NCI-H345 (cell line): ENCODE results near the gene PLCG2.
"Not testable (repeated sequence)": the region's sequence is repeated elsewhere in the genome, so short reads cannot be mapped to it uniquely, and the experiment has no call there.

ENCODE experiments used
- DNase-seq: peaks from one replicate; lab custom pipeline; 2025; lab: John Stamatoyannopoulos, UW

Gene PLCG2

GRCh38 chr16:81778861-81779535 lies at the start of gene PLCG2:
TSS of gene PLCG2 (plus strand) at chr16:81779291. CDS start at chr16:81785990, 6,699 bp downstream.
- DNase-seq, result peak; percentile 48

GRCh38 chr16:81729451-81729850 lies 49.6 kb upstream of the PLCG2 start:
- DNase-seq, result no peak

- DNase-seq, result peak; percentile 91
Observed at GRCh38 chr16:81730090-81731051, 48.7 kb upstream of the PLCG2 start.

DNA sequence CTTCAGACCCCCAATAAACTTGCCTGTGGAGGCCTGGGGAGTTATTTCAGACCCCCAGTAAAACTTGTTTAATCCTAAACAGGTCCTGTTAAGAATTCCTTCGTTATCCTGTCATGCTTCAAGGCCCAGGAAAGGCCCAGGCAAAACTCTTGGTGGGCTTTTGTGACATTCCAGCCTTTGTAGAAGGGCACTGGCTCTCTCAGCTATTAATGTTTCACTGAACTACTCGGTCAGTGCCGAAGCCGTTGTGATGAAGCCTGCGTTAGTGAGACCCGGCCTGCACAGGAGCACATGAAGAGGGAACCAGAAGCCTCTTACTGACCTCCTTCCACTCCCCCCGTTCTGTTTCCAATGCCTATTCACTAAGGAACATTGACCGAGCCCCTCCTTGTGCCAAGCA lies 47.4 kb upstream of the PLCG2 start:
- DNase-seq, result no peak

DNA sequence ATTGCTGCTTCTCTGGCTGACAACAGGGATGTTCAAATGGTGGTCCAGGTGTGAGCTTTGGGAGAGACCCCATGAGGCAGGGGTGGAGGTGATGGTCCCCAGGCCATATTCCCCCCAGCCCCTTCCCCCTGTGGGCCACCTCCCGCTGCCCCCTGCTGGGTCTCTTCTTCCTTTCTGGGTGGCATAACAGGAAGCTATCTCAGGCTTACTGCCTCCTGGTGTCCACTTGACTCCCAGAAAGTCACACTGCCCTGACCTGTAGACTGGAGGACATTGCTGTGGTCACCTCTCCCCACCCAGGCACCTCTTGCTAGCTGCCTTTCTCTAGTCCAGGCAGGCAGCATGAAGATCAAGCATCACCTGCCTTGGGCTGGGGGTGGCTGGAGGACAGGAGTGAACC lies 46.4 kb upstream of the PLCG2 start:
- no peak for DNase-seq

DNA sequence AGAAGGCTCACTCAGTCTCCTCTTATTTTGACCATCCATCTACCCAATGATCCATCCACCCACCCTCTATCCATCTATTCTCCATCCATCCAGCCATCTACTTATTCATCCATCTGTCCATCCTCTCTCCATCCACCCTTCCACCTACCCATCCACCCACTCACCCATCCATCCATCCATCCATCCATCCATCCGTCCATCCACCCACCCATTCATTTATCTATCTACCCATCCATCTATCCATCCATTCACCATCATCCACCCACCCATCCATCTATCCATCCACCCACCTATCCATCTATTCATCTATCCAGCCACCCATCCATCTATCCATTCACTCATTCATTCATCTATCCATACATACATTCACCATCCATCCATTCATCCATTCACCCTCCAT lies 45.8 kb upstream of the PLCG2 start:
- DNase-seq, result no peak

- no peak for DNase-seq
Observed at GRCh38 chr16:81734632-81735434, 44.3 kb upstream of the PLCG2 start.

DNA sequence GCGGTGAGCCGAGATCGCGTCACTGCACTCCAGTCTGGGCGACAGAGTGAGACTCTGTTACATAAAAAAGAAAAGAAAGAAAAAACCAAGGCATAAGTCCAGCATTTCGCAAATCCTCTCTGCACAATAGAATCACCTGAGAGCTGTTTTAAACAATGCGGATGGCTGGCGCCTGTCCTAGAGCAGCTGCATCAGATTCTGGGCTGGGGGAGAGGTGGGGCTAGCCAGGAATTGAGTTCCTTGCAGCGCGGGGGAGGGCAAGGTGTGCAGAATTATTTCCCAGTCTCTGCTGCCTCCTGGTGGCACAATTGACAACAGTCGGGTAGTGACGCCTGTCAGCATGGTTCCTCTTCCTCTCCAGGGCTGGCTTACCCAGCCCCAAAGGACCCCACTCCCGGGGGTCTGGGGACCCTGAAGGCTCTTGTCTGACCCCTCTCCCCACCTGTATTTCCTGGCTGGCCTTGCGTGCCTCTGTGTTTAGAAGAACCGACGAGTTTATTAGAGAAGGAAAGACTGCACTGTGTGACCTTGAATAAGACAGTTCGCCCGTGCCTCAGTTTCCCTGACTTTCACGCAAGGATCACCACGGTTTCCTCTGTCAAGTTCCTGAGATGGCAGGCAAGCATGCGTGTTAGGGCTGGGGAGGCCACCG lies 41.1 kb upstream of the PLCG2 start:
- DNase-seq, result peak; percentile 92

DNA sequence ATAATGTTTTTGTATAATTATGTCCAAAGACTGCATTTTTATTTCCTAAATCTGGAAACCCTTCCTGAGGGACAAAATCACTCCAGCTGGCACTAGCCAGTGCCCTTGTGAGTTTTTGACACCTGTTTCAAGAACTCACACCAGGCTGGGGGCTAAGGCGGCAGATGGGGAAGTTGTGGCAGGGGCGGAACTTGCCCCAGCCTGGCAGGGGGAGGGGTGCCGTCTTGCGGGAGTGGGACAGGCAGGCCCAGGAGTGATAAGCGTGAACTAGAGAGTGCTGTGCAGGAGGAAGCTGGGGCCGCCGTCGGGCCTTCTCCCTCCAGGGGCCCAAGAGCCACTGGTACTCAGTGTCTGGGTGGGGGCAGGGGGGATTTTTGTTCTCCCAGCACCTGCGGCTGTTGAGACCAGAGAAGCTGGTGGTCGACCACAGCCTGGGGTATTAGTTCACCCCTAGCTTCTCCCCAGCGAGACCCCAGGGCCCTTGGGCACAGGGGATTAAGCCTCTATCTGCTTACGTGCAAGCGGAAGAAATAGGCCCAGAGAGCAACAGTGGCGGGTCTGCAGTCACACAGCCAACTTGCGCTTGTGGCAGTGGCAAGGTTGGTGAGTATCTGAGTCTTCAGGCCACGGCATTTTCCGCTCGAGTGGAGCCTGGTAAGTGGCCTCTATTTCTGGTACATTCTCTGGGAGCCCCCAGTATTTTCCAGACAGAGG lies 40.2 kb upstream of the PLCG2 start:
- no peak for DNase-seq

DNA sequence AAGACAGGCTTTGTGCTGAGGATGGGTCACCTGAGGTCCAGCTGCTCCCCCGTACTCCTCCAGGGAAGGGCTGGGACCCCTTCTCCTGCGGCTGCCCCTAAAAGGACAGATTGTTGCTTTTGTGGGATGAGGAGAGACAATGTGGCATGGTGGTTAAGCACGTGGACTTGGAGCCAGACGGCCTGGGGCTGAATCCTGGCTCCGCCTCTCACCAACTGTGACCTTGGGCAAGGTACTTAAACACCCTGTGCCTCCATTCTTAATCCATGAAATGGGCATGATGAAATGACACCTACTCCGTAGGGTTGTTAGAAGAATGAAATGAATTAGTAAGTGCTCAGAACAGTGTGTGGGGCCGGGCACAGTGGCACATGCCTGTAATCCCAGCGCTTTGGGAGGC lies 39.6 kb upstream of the PLCG2 start:
- no peak for DNase-seq

GRCh38 chr16:81740169-81740568 lies 38.9 kb upstream of the PLCG2 start:
- DNase-seq, result no peak

DNA sequence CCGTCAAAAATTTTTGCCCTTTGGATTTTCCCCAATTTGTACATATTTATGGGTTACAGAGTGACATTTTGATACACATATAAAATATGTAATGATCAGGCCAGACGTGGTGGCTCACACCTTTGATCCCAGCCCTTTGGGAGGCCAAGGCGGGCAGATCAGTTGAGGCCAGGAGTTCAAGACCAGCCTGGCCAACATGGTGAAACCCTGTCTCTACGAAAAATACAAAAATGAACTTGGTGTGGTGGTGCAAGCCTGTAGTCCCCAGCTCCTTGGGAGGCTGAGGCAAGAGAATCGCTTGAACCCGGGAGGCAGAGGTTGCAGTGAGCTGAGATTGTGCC lies 37.7 kb upstream of the PLCG2 start:
- DNase-seq, result not testable (repeated sequence)

DNA sequence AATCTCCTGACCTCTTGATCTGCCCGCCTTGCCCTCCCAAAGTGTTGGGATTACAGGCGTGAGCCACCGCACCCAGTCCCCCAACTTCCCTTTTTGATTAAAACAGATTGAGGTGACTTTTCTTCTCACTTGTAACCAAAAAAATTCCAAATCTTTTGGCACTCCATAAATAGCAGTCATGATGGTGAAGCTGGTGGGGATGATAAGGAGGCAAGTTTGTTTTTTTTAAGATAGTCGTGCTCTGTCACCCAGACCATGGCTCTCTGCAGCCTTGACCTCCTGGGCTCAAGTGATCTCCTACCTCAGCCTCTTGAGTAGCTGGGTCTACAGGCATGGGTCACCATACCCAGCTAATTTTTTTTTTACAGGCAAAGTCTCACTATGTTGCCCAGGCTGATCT lies 34.7 kb upstream of the PLCG2 start:
- DNase-seq, result no peak

DNA sequence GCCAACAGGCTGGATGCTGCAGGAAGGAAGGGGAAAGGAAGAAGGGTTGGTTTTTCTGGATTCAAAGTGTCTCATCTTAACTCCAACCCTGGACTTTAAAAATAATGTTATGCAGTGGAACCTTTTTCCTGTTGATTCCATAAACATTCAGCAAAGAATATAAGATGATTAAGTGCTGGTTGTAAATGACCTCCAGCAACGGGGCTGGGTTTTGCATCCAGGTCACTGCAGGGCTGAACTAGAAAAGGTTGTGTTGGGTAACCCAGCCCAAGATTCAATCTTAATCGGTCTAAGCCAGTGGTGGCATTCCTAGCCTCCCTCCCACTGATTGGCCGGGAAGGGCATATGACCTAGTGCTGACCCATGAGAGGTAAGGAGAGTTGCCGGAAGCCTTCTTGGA lies 34.2 kb upstream of the PLCG2 start:
- no peak for DNase-seq

GRCh38 chr16:81745704-81746558 lies 33.2 kb upstream of the PLCG2 start:
- no peak for DNase-seq

DNA sequence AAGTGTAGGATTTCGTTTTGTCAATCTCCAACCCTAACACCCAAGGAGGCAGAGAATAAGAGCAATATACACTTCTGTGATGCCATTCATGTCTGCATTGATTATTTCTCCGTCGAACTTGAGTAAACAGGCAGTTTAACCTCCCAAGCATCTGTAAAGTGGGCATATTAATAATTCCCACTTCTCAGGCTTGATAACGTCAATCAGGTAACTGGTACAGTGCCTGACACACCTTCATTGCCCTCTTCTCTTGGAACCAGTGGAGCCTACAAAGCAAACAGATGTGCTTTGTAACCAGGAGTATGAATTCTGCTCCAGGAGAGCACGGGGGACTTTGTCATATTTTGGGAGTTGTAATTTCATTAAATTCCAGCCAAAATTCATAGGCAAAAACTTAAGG lies 32.5 kb upstream of the PLCG2 start:
- no peak for DNase-seq

DNA sequence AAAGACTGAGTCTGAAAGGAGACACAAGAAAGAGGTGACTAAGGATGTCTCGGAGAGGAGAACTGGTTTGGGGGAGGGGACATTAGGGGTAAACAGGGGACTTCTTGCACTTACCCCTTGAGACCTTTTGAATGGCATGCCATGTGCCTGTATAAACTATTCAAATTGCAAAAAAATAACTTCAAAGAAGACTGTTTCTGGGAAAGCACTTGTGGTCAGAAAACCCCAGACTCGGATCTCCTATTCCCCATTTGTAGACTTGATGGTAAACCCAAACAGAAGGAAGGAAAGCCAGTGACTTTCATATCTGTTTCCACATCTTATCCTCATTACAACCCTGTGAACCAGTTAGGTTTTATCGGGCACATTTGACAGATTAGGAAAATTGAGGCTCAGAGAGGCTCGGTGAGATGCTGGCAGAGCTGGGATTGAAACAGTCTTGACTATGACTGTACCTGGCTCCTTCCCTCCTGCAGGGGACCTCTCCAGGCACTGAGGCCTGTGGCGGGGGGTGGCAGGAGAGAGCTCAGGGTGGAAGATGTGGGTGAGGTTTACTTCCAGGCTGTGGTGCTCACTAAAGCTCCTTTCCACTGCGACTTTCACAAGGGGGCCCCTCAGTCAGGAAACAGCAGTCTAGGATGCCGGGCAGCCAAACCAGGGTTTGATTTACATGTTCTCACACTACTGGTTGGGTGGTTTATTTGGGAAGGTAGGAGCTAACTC lies 30.5 kb upstream of the PLCG2 start:
- no peak for DNase-seq

GRCh38 chr16:81752225-81752875 lies 26.7 kb upstream of the PLCG2 start:
- DNase-seq, result no peak

- DNase-seq, result no peak
Observed at GRCh38 chr16:81752876-81753227, 26.2 kb upstream of the PLCG2 start.
